Liver (tissue), 9 donors: ENCODE data around the gene RWDD4. TPM values are rescaled to one million over a fixed set of nuclear protein-coding genes. Genes with fewer than 3 reads are reported as not detected.

Source experiments
- DNase-seq: peaks from one replicate; pipeline ENCODE4 v3.0.0-alpha.2; 2017; ENCODE audit warnings: low spot score
- H3K27ac ChIP-seq, 2 donors: one replicate each; pipeline ENCODE4 v1.7.0; 2013; ENCODE audit warnings: inconsistent platforms in 2 of 2, low read length in 2 of 2, control low read depth in 1 of 2, low read depth in 1 of 2, mild to moderate bottlenecking in 1 of 2
- H3K27me3 ChIP-seq, 4 donors: one replicate each; pipeline versions ENCODE4 v1.6.1 to v1.7.0; 2013; ENCODE audit warnings: low read length in 3 of 4, inconsistent platforms in 1 of 4, mild to moderate bottlenecking in 1 of 4, moderate library complexity in 1 of 4; ENCODE audit not compliant: control insufficient read depth in 4 of 4, insufficient read depth in 4 of 4
- H3K36me3 ChIP-seq, 4 donors: one replicate each; pipeline versions ENCODE4 v1.6.1 to v1.7.0; 2013; ENCODE audit warnings: low read length in 3 of 4, mild to moderate bottlenecking in 3 of 4, low read depth in 1 of 4, moderate library complexity in 1 of 4; ENCODE audit not compliant: control insufficient read depth in 4 of 4, insufficient read depth in 3 of 4
- H3K4me1 ChIP-seq, 4 donors: one replicate each; pipeline versions ENCODE4 v1.6.1 to v1.7.0; 2013; ENCODE audit warnings: low read length in 3 of 4, mild to moderate bottlenecking in 3 of 4, moderate library complexity in 1 of 4; ENCODE audit not compliant: control insufficient read depth in 4 of 4, insufficient read depth in 4 of 4
- H3K4me3 ChIP-seq, 3 donors: one replicate each; pipeline versions ENCODE4 v1.6.1 to v1.7.0; 2013; ENCODE audit warnings: low read length in 3 of 3, control low read depth in 1 of 3, low read depth in 1 of 3, mild to moderate bottlenecking in 1 of 3
- H3K9ac ChIP-seq, 2 donors: one replicate each; pipeline ENCODE4 v1.7.0; 2013; ENCODE audit warnings: low read length in 2 of 2, mild to moderate bottlenecking in 2 of 2, moderate library complexity in 2 of 2, control low read depth in 1 of 2, low read depth in 1 of 2
- H3K9me3 ChIP-seq, 4 donors: one replicate each; pipeline versions ENCODE4 v1.6.1 to v1.7.0; 2013; ENCODE audit warnings: low read length in 3 of 4; ENCODE audit not compliant: control insufficient read depth in 4 of 4
- ATF3 ChIP-seq: IDR thresholded peaks from 2 replicates; pipeline ENCODE4 v1.6.1; 2016; ENCODE audit warnings: antibody characterized with exemption
- FOXA2 ChIP-seq: IDR thresholded peaks from 2 replicates; pipeline ENCODE4 v1.6.1; 2016; ENCODE audit warnings: antibody characterized with exemption
- HNF4A ChIP-seq, 2 donors: conservative IDR thresholded peaks; 2 replicates each; pipeline ENCODE4 v1.6.1; 2016; ENCODE audit warnings: antibody characterized with exemption in 2 of 2, mild to moderate bottlenecking in 2 of 2
- NR2F2 ChIP-seq: IDR thresholded peaks from 2 replicates; pipeline ENCODE4 v1.6.1; 2016; ENCODE audit warnings: antibody characterized with exemption
- TAF1 ChIP-seq: conservative IDR thresholded peaks from 2 replicates; pipeline ENCODE4 v1.6.1; 2016; ENCODE audit warnings: antibody characterized with exemption, mild to moderate bottlenecking
- YY1 ChIP-seq: IDR thresholded peaks from 2 replicates; pipeline ENCODE4 v1.6.1; 2016; ENCODE audit warnings: antibody characterized with exemption, mild to moderate bottlenecking
- WGBS: extraction: QIAGEN DNeasy Blood & Tissue Kit; methylation state at CpG from one replicate; pipeline ENCODE4 v1.1.7; 2013; 5-methylcytosine and 5-hydroxymethylcytosine counted together
- polyA plus RNA-seq, 2 donors: library from polyadenylated mRNA; stranded (reverse) in 1 of 2; unstranded in 1 of 2; fragments of 200-250 nt in 1 of 2; fragments of >200 nt in 1 of 2; fragmentation: Nextera tagmentation in 1 of 2; extraction: Ambion mirVana in 1 of 2; gene quantifications; one replicate each; pipeline versions ENCODE4 v1.2.1 to v1.2.3, GENCODE V29; 2013 to 2015
- total RNA-seq, 2 donors: library from RNA; depleted of rRNA; stranded (reverse); fragments of >200 nt; gene quantifications; one replicate each; pipeline ENCODE4 v1.2.3, GENCODE V29; 2014
- TF ChIP-seq, protein P1 (sequence below): IDR thresholded peaks from 2 replicates; pipeline ENCODE4 v1.6.1; 2016; ENCODE audit warnings: antibody characterized with exemption, mild to moderate bottlenecking
- TF ChIP-seq, protein P2 (sequence below): IDR thresholded peaks from 2 replicates; pipeline ENCODE4 v1.6.1; 2016; ENCODE audit warnings: antibody characterized with exemption
- TF ChIP-seq, protein P3 (sequence below): fragments of 150-350 bp; IDR thresholded peaks from 2 replicates; pipeline ENCODE4 v1.5.1; 2017; ENCODE audit warnings: improper control_type of control experiment, low read depth, low read length; ENCODE audit not compliant: missing input control
- TF ChIP-seq, protein P4 (sequence below): IDR thresholded peaks from 2 replicates; pipeline ENCODE4 v1.6.1; 2016; ENCODE audit warnings: antibody characterized with exemption
- donor health status: healthy.
- donor health status: healthy.
- donor health status: healthy.
- donor health status: healthy.
- donor health status: healthy.

RWDD4 gene
- total and polyA plus RNA-seq, 4 donors = 6.5 to 17.9 (median 8.9) TPM

- DNase-seq = no peak
- no peaks in the 10 kb centered on the region for H3K36me3 ChIP-seq
- no peaks in the 10 kb centered on the region for H3K4me1 ChIP-seq
- 96% methylated on average over 2 of the region's 2 CpGs for WGBS
- H3K27ac ChIP-seq = no peak overlapping the region
- H3K9ac ChIP-seq = no peak overlapping the region
- TF ChIP-seq NR2F2 (no peak), FOXA2 (no peak)
- no peaks in the 10 kb centered on the region for H3K27me3 ChIP-seq
- no peaks in the 10 kb centered on the region for H3K9me3 ChIP-seq
- no peak overlapping the region for H3K4me3 ChIP-seq
Observed at GRCh38 chr4:183610033-183610432, 49.0 kb downstream of the RWDD4 start.

GRCh38 chr4:183609151-183609550, 49.8 kb downstream of the RWDD4 start:
- Histone ChIP-seq H3K9me3 (no peaks in the 10 kb centered on the region), H3K4me1 (no peaks in the 10 kb centered on the region), H3K4me3 (no peak overlapping the region), H3K9ac (no peak overlapping the region), H3K36me3 (no peaks in the 10 kb centered on the region), H3K27ac (no peak overlapping the region), H3K27me3 (no peaks in the 10 kb centered on the region)
- WGBS = 97% methylated on average over 9 of the region's 9 CpGs
- DNase-seq = no peak
- TF ChIP-seq, protein P1, sequence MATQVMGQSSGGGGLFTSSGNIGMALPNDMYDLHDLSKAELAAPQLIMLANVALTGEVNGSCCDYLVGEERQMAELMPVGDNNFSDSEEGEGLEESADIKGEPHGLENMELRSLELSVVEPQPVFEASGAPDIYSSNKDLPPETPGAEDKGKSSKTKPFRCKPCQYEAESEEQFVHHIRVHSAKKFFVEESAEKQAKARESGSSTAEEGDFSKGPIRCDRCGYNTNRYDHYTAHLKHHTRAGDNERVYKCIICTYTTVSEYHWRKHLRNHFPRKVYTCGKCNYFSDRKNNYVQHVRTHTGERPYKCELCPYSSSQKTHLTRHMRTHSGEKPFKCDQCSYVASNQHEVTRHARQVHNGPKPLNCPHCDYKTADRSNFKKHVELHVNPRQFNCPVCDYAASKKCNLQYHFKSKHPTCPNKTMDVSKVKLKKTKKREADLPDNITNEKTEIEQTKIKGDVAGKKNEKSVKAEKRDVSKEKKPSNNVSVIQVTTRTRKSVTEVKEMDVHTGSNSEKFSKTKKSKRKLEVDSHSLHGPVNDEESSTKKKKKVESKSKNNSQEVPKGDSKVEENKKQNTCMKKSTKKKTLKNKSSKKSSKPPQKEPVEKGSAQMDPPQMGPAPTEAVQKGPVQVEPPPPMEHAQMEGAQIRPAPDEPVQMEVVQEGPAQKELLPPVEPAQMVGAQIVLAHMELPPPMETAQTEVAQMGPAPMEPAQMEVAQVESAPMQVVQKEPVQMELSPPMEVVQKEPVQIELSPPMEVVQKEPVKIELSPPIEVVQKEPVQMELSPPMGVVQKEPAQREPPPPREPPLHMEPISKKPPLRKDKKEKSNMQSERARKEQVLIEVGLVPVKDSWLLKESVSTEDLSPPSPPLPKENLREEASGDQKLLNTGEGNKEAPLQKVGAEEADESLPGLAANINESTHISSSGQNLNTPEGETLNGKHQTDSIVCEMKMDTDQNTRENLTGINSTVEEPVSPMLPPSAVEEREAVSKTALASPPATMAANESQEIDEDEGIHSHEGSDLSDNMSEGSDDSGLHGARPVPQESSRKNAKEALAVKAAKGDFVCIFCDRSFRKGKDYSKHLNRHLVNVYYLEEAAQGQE = no peak
- TF ChIP-seq, protein P2, sequence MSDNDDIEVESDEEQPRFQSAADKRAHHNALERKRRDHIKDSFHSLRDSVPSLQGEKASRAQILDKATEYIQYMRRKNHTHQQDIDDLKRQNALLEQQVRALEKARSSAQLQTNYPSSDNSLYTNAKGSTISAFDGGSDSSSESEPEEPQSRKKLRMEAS = no peak
- TF ChIP-seq TAF1 = no peak

GRCh38 chr4:183607894-183608293, 51.1 kb downstream of the RWDD4 start:
- no peak overlapping the region for H3K4me3 ChIP-seq
- no peak overlapping the region for H3K27ac ChIP-seq
- no peak for DNase-seq
- H3K9me3 ChIP-seq = no peaks in the 10 kb centered on the region
- WGBS = 70% methylated on average over 4 of the region's 4 CpGs
- no peaks in the 10 kb centered on the region for H3K36me3 ChIP-seq
- no peak overlapping the region for H3K9ac ChIP-seq
- no peaks in the 10 kb centered on the region for H3K4me1 ChIP-seq
- TF ChIP-seq YY1 = no peak
- TF ChIP-seq, protein P3, sequence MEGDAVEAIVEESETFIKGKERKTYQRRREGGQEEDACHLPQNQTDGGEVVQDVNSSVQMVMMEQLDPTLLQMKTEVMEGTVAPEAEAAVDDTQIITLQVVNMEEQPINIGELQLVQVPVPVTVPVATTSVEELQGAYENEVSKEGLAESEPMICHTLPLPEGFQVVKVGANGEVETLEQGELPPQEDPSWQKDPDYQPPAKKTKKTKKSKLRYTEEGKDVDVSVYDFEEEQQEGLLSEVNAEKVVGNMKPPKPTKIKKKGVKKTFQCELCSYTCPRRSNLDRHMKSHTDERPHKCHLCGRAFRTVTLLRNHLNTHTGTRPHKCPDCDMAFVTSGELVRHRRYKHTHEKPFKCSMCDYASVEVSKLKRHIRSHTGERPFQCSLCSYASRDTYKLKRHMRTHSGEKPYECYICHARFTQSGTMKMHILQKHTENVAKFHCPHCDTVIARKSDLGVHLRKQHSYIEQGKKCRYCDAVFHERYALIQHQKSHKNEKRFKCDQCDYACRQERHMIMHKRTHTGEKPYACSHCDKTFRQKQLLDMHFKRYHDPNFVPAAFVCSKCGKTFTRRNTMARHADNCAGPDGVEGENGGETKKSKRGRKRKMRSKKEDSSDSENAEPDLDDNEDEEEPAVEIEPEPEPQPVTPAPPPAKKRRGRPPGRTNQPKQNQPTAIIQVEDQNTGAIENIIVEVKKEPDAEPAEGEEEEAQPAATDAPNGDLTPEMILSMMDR = no peak
- TF ChIP-seq, protein P1 = no peak
- no peak for TF ChIP-seq HNF4A (conservative IDR thresholded peaks at IDR 0.05)
- no peak for TF ChIP-seq FOXA2
- TF ChIP-seq, protein P4, sequence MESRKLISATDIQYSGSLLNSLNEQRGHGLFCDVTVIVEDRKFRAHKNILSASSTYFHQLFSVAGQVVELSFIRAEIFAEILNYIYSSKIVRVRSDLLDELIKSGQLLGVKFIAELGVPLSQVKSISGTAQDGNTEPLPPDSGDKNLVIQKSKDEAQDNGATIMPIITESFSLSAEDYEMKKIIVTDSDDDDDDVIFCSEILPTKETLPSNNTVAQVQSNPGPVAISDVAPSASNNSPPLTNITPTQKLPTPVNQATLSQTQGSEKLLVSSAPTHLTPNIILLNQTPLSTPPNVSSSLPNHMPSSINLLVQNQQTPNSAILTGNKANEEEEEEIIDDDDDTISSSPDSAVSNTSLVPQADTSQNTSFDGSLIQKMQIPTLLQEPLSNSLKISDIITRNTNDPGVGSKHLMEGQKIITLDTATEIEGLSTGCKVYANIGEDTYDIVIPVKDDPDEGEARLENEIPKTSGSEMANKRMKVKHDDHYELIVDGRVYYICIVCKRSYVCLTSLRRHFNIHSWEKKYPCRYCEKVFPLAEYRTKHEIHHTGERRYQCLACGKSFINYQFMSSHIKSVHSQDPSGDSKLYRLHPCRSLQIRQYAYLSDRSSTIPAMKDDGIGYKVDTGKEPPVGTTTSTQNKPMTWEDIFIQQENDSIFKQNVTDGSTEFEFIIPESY = no peak
- TF ChIP-seq ATF3 = no peak
- no peaks in the 10 kb centered on the region for H3K27me3 ChIP-seq
